Mononuclear cell (primary cell): Measurements from ENCODE around the gene CORO1C. TPM values are rescaled to one million over a fixed set of nuclear protein-coding genes. Genes with fewer than 3 reads are reported as not detected.
"Not testable (repeated sequence)": the region's sequence is repeated elsewhere in the genome, so short reads cannot be mapped to it uniquely, and the experiment has no call there.

ENCODE experiments used
- H3K27me3 ChIP-seq: 2 replicates; pipeline ENCODE4 v1.6.0; 2011; ENCODE audit warnings: low read length, control low read depth; ENCODE audit not compliant: insufficient read depth
- H3K4me1 ChIP-seq: 2 replicates; pipeline ENCODE4 v1.5.1; 2011; ENCODE audit warnings: mild to moderate bottlenecking, low read length, control low read depth; ENCODE audit not compliant: insufficient read depth
- H3K4me3 ChIP-seq: 2 replicates; pipeline ENCODE4 v1.5.1; 2011; ENCODE audit warnings: mild to moderate bottlenecking, low read length, moderate library complexity
- H3K9me3 ChIP-seq: 2 replicates; pipeline ENCODE4 v1.5.1; 2011; ENCODE audit warnings: low read depth, mild to moderate bottlenecking, control low read depth, low read length
- total RNA-seq: library from RNA; depleted of rRNA; stranded (reverse); fragments of >200 nt; gene quantifications from one replicate; pipeline ENCODE4 v1.2.3, GENCODE V29; 2012

Gene CORO1C
- total RNA-seq, 1 donor, result 86.3 TPM

DNA sequence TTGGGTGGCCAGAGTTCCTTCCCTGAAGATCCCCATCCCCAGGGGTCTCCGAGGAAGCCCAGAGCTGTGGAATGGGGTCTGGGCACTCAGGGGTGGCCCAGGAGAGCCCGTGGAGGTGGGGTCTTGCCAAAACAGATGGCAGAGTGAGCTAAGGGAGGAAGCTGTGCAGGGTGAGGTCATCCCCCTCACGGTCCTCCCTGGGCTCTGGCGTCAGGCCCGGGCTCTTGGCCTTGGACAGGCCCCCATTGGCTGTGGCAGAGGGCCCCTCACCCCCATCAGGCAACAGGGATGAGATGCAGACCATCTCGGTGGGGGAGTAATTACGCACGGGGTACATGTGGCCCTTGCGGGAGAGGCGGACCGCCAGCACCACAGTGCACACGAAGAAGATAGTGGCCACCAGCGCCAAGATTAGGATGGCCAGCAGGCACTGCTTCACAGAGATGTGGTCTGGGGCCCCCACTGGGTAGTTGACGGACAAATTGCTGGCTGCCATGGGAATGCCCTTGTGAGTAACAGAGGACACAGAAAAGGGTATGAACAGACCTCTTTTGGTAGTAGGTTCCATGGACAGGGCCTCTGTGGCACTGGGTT is 108.3 kb downstream of the CORO1C start:
- Histone ChIP-seq H3K4me3 (no peak overlapping the region), H3K27me3 (no peaks in the 10 kb centered on the region), H3K9me3 (no peaks in the 10 kb centered on the region), H3K4me1 (peaks cover 83% of the 10 kb centered on the region)

GRCh38 chr12:108622421-108622820 is 108.9 kb downstream of the CORO1C start:
- Histone ChIP-seq H3K9me3 (no peaks in the 10 kb centered on the region), H3K4me1 (peaks cover 83% of the 10 kb centered on the region), H3K4me3 (no peak overlapping the region), H3K27me3 (no peaks in the 10 kb centered on the region)

- Histone ChIP-seq H3K4me3 (no peak overlapping the region), H3K4me1 (peaks cover 80% of the 10 kb centered on the region), H3K9me3 (no peaks in the 10 kb centered on the region), H3K27me3 (no peaks in the 10 kb centered on the region)
Measured at GRCh38 chr12:108621161-108621560, 110.2 kb downstream of the CORO1C start.

DNA sequence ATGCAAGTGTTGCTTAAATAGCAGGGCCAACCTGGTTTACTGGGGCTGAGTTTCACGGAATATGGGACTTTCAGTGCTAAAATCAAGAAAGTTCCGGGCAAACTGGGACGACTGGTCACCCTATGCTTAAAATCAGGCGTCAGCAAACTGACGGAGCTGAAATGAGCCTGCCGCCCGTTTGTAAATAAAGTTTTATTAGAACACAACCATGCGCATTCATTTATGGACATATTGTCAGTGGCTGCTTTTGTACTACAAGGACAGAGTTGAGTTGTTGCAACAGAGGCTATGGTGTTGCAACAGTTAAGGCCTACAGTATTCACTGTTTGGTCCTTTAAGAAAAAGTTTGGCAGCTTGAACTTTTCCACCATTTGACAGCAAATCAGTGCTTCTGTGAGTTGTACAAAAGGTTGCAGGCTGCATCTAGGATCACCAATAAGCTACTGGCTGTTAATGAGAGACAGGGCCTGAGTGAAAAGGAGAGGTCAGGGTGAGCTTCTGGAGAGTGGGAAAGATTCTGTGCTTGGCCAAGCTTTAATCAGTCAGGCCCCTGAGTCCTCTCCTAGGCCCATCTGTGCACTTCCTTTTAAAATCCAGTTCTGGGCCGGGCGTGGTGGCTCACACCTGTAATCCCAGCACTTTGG is 111.0 kb downstream of the CORO1C start:
- peaks cover 4% of the 10 kb centered on the region for H3K9me3 ChIP-seq
- peaks cover 72% of the 10 kb centered on the region for H3K4me1 ChIP-seq

GRCh38 chr12:108619369-108620160 is 111.8 kb downstream of the CORO1C start:
- Histone ChIP-seq H3K4me3 (no peak overlapping the region), H3K9me3 (peaks cover 4% of the 10 kb centered on the region), H3K4me1 (peaks cover 70% of the 10 kb centered on the region), H3K27me3 (no peaks in the 10 kb centered on the region)

More for the DNA sequence above, 111.0 kb downstream of the CORO1C start:
- Histone ChIP-seq H3K4me3 (no peak overlapping the region), H3K27me3 (no peaks in the 10 kb centered on the region)

GRCh38 chr12:108618953-108619274 is 112.4 kb downstream of the CORO1C start:
- H3K4me3 ChIP-seq, H3K9me3 ChIP-seq, H3K27me3 ChIP-seq: not testable (repeated sequence)
- peaks cover 70% of the 10 kb centered on the region for H3K4me1 ChIP-seq

DNA sequence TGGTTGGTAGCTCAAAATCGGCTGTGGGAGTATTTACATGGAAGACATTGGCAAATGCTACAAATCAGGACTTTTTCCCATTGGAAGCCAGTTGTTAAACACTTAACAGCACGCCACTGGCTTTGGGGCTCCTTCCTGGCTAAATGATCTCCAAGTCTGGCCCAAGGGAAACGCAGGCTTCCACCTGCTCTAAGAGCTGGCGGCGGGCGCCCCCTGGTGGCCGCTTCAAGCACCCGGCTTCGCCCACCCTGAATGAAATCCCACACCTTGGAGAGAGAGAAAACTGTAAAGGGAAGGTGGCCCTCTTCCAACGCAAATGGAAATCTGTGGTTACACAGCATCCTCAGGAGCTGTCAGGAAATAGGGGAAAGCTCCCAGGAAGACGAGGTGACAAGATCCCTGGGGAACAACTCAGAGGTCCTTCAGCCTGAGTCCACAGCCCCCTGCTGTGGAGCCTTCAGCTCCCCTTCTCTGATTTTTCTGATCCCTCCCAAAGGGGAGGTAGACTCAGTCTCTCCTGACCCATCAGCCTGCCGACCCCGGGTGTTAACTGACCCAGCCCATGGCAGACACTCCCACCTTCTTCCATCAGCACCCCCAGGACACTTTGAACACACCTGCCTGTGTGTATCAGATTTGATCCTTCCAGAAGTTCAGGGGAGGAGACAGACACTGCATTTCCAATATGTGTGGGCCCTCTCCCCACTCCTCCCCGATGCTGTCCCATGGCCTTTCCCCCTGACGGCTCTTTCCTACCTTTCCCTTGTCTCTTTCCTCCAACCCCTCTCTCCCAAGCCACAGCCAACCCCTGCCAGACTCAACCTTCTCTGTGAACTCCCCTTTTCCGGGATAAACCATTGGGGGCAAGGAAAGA is 113.0 kb downstream of the CORO1C start:
- H3K27me3 ChIP-seq, result no peaks in the 10 kb centered on the region
- no peak overlapping the region for H3K4me3 ChIP-seq
- H3K9me3 ChIP-seq, result peaks cover 4% of the 10 kb centered on the region
- peaks cover 67% of the 10 kb centered on the region for H3K4me1 ChIP-seq

DNA sequence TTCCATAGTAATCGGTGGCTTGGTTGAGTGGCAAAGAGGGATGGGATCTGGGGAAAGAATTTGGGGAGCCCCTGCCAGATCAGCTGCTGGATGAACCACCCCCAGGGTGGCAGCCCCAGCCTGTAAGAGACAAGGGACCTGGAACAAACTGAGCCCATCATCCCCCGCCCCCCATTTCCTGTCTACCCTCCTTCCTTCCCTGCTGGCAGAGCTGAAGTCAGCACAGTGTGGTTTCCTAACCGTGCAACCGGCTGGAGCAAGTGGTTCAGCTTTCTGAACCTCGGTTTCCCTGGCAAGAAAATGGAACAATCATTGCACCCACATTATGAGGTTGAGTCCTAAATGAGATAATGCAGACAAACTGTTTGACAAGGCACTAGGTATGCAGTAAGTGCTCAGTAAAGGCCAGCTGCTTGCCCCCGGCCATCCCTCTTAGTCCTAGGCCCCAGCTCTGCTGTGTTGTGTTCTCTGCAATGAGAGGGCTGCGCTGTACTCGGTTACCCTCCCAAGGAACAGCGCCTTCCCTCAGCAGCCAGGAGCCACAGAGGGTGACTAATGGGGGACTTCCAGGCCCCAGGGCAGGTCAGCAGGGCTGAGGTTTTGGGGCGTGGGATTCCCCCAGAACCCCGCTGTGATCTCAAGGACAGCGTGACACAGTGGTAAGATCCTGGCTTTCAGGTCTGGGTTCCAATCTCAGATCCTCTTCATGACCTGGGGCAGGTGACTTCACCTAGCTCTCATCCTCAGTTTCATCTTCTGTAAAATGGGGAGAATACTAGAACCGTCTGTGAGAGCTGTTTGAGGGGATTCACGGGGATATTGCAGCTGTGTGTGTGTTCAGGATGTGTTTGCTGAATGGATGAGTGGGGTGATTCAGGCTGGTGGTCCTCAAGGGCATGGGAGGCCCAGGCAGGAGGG is 114.1 kb downstream of the CORO1C start:
- peaks cover 4% of the 10 kb centered on the region for H3K9me3 ChIP-seq
- peaks cover 56% of the 10 kb centered on the region for H3K4me1 ChIP-seq
- no peak overlapping the region for H3K4me3 ChIP-seq
- H3K27me3 ChIP-seq, result no peaks in the 10 kb centered on the region

GRCh38 chr12:108616359-108616758 is 115.0 kb downstream of the CORO1C start:
- H3K4me1 ChIP-seq, result peaks cover 47% of the 10 kb centered on the region
- no peak overlapping the region for H3K4me3 ChIP-seq
- no peaks in the 10 kb centered on the region for H3K27me3 ChIP-seq
- peaks cover 4% of the 10 kb centered on the region for H3K9me3 ChIP-seq

DNA sequence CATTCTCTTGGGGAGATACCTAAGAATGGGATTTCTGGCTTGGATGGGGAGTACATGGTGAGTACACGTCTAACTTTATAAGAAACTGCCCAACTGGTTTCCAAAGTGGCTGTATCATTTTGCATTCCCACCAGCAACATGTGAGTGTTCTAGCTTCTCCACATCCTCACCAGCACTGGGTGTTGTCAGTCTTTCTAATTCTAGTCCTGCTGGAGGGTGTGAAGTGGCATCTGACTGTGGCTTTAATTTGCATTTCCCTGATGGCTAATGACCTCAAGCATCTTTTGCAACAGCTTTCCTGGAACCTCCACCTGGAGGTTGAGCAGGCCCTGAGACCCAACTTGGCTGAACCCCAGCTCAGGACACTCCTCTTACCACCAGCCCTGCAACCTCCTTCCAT is 115.4 kb downstream of the CORO1C start:
- no peaks in the 10 kb centered on the region for H3K27me3 ChIP-seq
- peaks cover 4% of the 10 kb centered on the region for H3K9me3 ChIP-seq
- peaks cover 43% of the 10 kb centered on the region for H3K4me1 ChIP-seq
- H3K4me3 ChIP-seq, result no peak overlapping the region

GRCh38 chr12:108614639-108615038 is 116.7 kb downstream of the CORO1C start:
- Histone ChIP-seq H3K27me3 (no peaks in the 10 kb centered on the region), H3K4me3 (no peak overlapping the region), H3K9me3 (peaks cover 4% of the 10 kb centered on the region), H3K4me1 (peaks cover 30% of the 10 kb centered on the region)

DNA sequence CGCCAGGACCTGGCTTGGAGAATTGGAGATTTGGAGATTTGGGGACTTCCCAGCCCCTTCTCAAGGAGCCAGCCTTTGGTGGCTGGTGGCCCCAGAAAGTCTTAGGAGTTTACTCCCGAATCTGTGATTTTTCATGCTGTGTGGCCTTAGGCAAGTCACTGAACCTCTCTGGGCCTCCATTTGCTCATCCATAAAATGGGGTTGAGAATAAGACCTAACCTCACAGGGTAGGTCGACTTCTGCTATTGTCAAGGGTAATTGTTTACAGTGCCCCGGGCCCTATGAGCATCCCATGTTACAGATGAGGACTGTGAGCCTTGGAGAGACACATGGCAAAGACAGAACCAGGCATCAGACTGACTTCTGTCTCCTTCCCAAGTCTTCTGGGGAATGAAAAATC is 117.3 kb downstream of the CORO1C start:
- H3K4me3 ChIP-seq, result no peak overlapping the region
- H3K27me3 ChIP-seq, result no peaks in the 10 kb centered on the region
- H3K9me3 ChIP-seq, result peaks cover 4% of the 10 kb centered on the region
- H3K4me1 ChIP-seq, result peaks cover 26% of the 10 kb centered on the region

- peaks cover 4% of the 10 kb centered on the region for H3K9me3 ChIP-seq
- peaks cover 21% of the 10 kb centered on the region for H3K4me1 ChIP-seq
- H3K4me3 ChIP-seq, result no peak overlapping the region
- H3K27me3 ChIP-seq, result no peaks in the 10 kb centered on the region
Measured at GRCh38 chr12:108613548-108613947, 117.8 kb downstream of the CORO1C start.

DNA sequence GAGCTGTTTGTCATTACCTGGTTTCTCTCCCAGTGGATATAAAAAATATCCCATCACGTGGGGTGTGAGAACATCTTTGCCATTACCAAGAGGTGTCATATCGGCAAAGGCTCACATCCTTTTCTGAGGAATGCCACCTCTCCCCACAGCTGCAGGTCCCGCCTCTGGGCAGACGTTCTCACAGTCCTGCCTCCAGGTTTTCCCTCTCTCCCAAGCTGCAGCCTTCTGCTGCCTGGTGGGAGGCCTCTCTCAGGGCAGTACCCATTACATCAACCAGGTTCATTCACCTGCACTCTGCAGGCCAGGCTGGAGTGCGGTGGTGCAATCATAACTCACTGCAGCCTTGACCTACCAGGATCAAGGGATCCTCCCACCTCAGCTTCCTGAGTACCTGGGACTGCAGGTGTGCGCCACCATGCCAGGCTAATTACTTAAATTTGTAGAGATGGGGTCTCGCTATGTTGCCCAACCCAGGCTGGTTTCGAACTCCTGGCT is 118.5 kb downstream of the CORO1C start:
- H3K9me3 ChIP-seq, result peaks cover 4% of the 10 kb centered on the region

More for the DNA sequence above, 118.5 kb downstream of the CORO1C start:
- Histone ChIP-seq H3K27me3 (no peaks in the 10 kb centered on the region), H3K4me1 (peaks cover 14% of the 10 kb centered on the region), H3K4me3 (no peak overlapping the region)
